GM21447 (cell line): ENCODE data around the gene DCLK2.

Source experiments
- ATAC-seq: cut with Tn5 transposase; IDR thresholded peaks from one replicate; pipeline ENCODE4 v1.9.1; 2021; ENCODE audit not compliant: unreplicated experiment

Gene DCLK2

GRCh38 chr4:150234246-150234645, 156.0 kb downstream of the DCLK2 start:
- no peak for ATAC-seq

- ATAC-seq: no peak
Observed at GRCh38 chr4:150235317-150235716, 157.1 kb downstream of the DCLK2 start.

- ATAC-seq: no peak
Observed at GRCh38 chr4:150235808-150236271, 157.6 kb downstream of the DCLK2 start.

- no peak for ATAC-seq
Observed at GRCh38 chr4:150236626-150237025, 158.4 kb downstream of the DCLK2 start.

- ATAC-seq: no peak
Observed at GRCh38 chr4:150237110-150237872, 159.0 kb downstream of the DCLK2 start.

GRCh38 chr4:150238591-150238990, 160.3 kb downstream of the DCLK2 start:
- no peak for ATAC-seq

GRCh38 chr4:150240011-150240410, 161.8 kb downstream of the DCLK2 start:
- ATAC-seq: no peak

- ATAC-seq: no peak
Observed at GRCh38 chr4:150242820-150243458, 164.7 kb downstream of the DCLK2 start.

GRCh38 chr4:150243932-150244331, 165.7 kb downstream of the DCLK2 start:
- no peak for ATAC-seq

- ATAC-seq: no peak
Observed at GRCh38 chr4:150244600-150244999, 166.4 kb downstream of the DCLK2 start.

- no peak for ATAC-seq
Observed at GRCh38 chr4:150247184-150247583, 168.9 kb downstream of the DCLK2 start.

GRCh38 chr4:150248181-150248580, 169.9 kb downstream of the DCLK2 start:
- no peak for ATAC-seq

- no peak for ATAC-seq
Observed at GRCh38 chr4:150250293-150250997, 172.2 kb downstream of the DCLK2 start.

GRCh38 chr4:150250998-150251651, 172.9 kb downstream of the DCLK2 start:
- no peak for ATAC-seq

- no peak for ATAC-seq
Observed at GRCh38 chr4:150251752-150252190, 173.5 kb downstream of the DCLK2 start.

GRCh38 chr4:150252306-150252705, 174.1 kb downstream of the DCLK2 start:
- no peak for ATAC-seq

- ATAC-seq: no peak
Observed at GRCh38 chr4:150252741-150253140, 174.5 kb downstream of the DCLK2 start.

GRCh38 chr4:150253416-150253815, 175.2 kb downstream of the DCLK2 start:
- ATAC-seq: no peak

GRCh38 chr4:150253965-150254630, 175.9 kb downstream of the DCLK2 start:
- no peak for ATAC-seq

- ATAC-seq: no peak
Observed at GRCh38 chr4:150255610-150256224, 177.5 kb downstream of the DCLK2 start.
